Vagina (tissue), 2 donors: ENCODE results near the gene NETO2. TPM values are rescaled to one million over a fixed set of nuclear protein-coding genes. Genes with fewer than 3 reads are reported as not detected.
A peak's percentile ranks its signal among the peaks of the same experiment; 100 is the strongest.
"Not testable (repeated sequence)": the region's sequence is repeated elsewhere in the genome, so short reads cannot be mapped to it uniquely, and the experiment has no call there.

ENCODE experiments used
- DNase-seq, 2 donors: peaks; one replicate each; pipeline ENCODE4 v3.0.0-alpha.2; 2017; ENCODE audit errors: extremely low spot score in 2 of 2
- H3K27ac ChIP-seq: fragments of 200-600 bp; sonication (generic); one replicate; pipeline ENCODE4 v1.5.1; 2019
- H3K27me3 ChIP-seq: fragments of 200-600 bp; sonication (generic); one replicate; pipeline ENCODE4 v1.5.1; 2019
- H3K36me3 ChIP-seq, 2 donors: fragments of 200-600 bp; sonication (generic); one replicate each; pipeline ENCODE4 v1.5.1; 2017 to 2019
- H3K4me1 ChIP-seq: fragments of 200-600 bp; sonication (generic); one replicate; pipeline ENCODE4 v1.5.1; 2019
- H3K4me3 ChIP-seq, 2 donors: fragments of 200-600 bp; sonication (generic); 1 replicate in 1 of 2; 2 replicates in 1 of 2; pipeline ENCODE4 v1.5.1; 2016 to 2019
- H3K9me3 ChIP-seq: fragments of 200-600 bp; sonication (generic); one replicate; pipeline ENCODE4 v1.5.1; 2019
- POLR2A ChIP-seq, 2 donors: fragments of 450-650 bp; IDR thresholded peaks; one replicate each; pipeline ENCODE4 v1.6.1; 2017; ENCODE audit warnings: antibody characterized with exemption in 2 of 2, mild to moderate bottlenecking in 2 of 2, moderate library complexity in 2 of 2
- POLR2AphosphoS5 ChIP-seq, 2 donors: sonication (generic); formaldehyde crosslinking; IDR thresholded peaks; one replicate each; pipeline ENCODE4 v1.9.0; 2017; ENCODE audit warnings: antibody characterized with exemption in 2 of 2, mild to moderate bottlenecking in 2 of 2, low read depth in 1 of 2; ENCODE audit not compliant: insufficient read depth in 1 of 2
- intact Hi-C: fragments of 100-400 bp; cut with DNase I; formaldehyde crosslinking; loops from one replicate; pipeline ENCODE4 v1.15.1; 2023
- total RNA-seq: library from RNA; depleted of rRNA; stranded (reverse); fragments of >200 nt; gene quantifications from one replicate; pipeline ENCODE4 v1.2.3, GENCODE V29; 2016
- TF ChIP-seq, protein P1 (sequence below), 3 experiments: fragments of 450-650 bp in 2 of 3; fragments of 200-600 bp in 1 of 3; sonication (generic) in 1 of 3; IDR thresholded peaks; one replicate each; pipeline ENCODE4 v1.5.1; 2017 to 2019; ENCODE audit warnings: antibody characterized with exemption in 3 of 3, mild to moderate bottlenecking in 2 of 3, moderate library complexity in 2 of 3

Gene NETO2, protein sequence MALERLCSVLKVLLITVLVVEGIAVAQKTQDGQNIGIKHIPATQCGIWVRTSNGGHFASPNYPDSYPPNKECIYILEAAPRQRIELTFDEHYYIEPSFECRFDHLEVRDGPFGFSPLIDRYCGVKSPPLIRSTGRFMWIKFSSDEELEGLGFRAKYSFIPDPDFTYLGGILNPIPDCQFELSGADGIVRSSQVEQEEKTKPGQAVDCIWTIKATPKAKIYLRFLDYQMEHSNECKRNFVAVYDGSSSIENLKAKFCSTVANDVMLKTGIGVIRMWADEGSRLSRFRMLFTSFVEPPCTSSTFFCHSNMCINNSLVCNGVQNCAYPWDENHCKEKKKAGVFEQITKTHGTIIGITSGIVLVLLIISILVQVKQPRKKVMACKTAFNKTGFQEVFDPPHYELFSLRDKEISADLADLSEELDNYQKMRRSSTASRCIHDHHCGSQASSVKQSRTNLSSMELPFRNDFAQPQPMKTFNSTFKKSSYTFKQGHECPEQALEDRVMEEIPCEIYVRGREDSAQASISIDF
- total RNA-seq = 2.7 TPM

DNA sequence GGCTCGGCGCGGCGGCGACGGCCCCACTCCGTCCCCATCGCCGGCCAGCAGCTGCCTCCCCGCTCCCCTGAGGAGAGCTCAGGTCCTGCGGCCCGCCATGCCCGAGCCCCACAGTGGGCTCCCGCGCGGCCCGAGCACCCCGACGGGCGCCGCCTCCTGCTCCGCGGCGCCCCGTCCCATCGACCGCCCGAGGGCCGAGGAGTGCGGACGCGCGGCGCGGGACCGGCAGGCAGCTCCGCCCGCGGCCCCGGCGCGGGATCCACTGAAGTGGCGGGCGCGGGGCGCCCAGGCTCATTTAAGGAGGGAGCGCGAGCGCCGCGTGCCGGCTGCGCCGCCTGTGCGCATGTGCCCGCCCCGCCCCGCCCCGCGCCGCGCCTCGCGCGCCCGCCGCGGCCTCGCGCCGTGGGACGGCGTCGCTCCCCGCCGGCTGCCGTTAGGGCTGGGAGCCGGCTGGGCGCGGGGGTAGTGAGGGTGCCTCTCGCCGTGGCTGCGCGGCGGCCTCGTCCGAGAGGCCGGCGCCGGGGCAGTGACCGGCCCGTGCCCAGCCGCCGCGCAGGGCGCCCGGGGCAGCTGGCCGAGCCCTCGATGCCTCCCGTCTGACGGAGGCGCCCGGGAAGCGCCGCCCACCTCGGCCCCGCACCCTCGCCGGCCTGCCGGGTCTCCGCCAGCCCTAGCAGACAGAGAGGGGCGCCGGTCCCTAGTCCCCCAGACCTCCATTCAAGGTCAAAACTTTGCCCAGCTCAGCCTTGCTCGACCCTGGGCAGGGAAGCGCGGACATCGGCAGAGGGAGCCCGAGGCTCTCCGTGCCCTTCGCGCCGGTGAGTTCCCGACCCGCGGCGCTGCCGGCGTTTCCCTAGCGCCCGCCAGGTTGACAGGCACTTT, at the start of gene NETO2:
Gene NETO2 (minus strand): TSS at position 269 of the 882 bp plus-strand sequence. CDS start 333 bp downstream, outside the sequence.
- Histone ChIP-seq H3K4me3 (peak within 1 kb of the TSS; percentile 49 to 52), H3K27ac (peak within 1 kb of the TSS; percentile 48), H3K9me3 (no peaks in the 10 kb centered on the region), H3K27me3 (no peaks in the 10 kb centered on the region), H3K4me1 (peaks cover 14% of the 10 kb centered on the region), H3K36me3 (no peaks in the 10 kb centered on the region)
- intact Hi-C loops = loop anchor here (5.0 kb wide), 1 partner anchor 1013 kb away; the partner anchor contains the start of gene ABCC12
- TF ChIP-seq, protein P1, sequence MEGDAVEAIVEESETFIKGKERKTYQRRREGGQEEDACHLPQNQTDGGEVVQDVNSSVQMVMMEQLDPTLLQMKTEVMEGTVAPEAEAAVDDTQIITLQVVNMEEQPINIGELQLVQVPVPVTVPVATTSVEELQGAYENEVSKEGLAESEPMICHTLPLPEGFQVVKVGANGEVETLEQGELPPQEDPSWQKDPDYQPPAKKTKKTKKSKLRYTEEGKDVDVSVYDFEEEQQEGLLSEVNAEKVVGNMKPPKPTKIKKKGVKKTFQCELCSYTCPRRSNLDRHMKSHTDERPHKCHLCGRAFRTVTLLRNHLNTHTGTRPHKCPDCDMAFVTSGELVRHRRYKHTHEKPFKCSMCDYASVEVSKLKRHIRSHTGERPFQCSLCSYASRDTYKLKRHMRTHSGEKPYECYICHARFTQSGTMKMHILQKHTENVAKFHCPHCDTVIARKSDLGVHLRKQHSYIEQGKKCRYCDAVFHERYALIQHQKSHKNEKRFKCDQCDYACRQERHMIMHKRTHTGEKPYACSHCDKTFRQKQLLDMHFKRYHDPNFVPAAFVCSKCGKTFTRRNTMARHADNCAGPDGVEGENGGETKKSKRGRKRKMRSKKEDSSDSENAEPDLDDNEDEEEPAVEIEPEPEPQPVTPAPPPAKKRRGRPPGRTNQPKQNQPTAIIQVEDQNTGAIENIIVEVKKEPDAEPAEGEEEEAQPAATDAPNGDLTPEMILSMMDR (IDR thresholded peaks at IDR 0.05) = no peak
- TF ChIP-seq POLR2AphosphoS5 (IDR thresholded peaks at IDR 0.05; ENCODE audit: insufficient read depth in 1 of 2, low read depth in 1 of 2) (no peak), POLR2A (IDR thresholded peaks at IDR 0.05) (no peak)
- no peak for DNase-seq

DNA sequence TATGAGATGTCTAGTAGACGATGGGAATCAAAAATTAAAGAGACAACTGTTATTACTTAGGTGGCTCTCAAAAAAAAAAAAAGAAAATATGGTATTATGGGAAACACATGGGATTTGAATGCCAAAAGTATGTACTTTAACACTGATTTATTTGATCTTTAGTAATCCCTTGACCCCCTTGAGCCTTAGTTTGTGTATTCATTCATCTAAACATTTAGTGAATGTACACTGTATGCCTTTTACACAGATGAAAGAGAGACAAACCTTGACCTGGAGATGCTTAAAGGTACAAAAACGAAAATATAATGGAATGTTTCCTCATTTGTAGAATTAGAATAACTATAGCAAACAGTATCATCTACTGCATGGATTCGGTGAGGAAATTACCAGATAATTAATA, 38.6 kb upstream of the NETO2 start:
- DNase-seq = no peak
- Histone ChIP-seq H3K27ac (no peak overlapping the region), H3K36me3 (no peaks in the 10 kb centered on the region), H3K9me3 (no peaks in the 10 kb centered on the region), H3K27me3 (no peaks in the 10 kb centered on the region), H3K4me3 (no peak overlapping the region), H3K4me1 (no peaks in the 10 kb centered on the region)
- intact Hi-C loops = no loop called here
- TF ChIP-seq, protein P1 (IDR thresholded peaks at IDR 0.05) = no peak
- TF ChIP-seq POLR2A (IDR thresholded peaks at IDR 0.05) (no peak), POLR2AphosphoS5 (IDR thresholded peaks at IDR 0.05; ENCODE audit: insufficient read depth in 1 of 2, low read depth in 1 of 2) (no peak)

DNA sequence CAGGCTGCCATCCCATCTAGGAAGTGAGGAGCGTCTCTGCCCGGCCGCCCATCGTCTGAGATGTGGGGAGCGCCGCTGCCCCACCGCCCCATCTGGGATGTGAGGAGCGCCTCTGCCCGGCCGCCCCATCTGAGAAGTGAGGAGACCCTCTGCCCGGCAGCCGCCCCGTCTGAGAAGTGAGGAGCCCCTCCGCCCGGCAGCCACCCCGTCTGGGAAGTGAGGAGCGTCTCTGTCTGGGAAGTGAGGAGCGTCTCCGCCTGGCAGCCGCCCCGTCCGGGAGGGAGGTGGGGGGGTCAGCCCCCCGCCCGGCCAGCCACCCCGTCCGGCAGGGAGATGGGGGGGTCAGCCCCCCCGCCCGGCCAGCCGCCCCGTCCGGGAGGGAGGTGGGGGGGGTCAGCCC, 37.3 kb upstream of the NETO2 start:
- H3K36me3 ChIP-seq, H3K27me3 ChIP-seq, H3K27ac ChIP-seq, H3K4me1 ChIP-seq, H3K9me3 ChIP-seq, intact Hi-C loops, H3K4me3 ChIP-seq, DNase-seq: not testable (repeated sequence)

DNA sequence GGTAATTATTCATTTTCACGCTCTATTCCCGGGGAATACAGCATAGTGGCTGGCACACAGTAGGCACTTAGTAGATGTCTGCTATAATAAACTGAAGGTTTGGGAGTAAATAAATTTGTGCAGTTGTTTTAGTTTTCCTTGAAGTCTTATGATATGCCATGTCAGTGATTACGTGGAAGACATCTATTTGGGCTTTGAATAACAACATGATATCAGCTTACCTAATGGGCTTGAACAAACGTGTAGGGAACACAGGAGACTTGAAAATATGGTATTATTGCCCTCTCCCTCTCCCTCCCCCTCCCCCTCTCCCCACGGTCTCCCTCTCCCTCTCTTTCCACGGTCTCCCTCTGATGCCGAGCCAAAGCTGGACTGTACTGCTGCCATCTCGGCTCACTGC, 36.3 kb upstream of the NETO2 start:
- Histone ChIP-seq H3K27ac (no peak overlapping the region), H3K36me3 (no peaks in the 10 kb centered on the region), H3K9me3 (no peaks in the 10 kb centered on the region), H3K4me1 (no peaks in the 10 kb centered on the region), H3K4me3 (no peak overlapping the region), H3K27me3 (no peaks in the 10 kb centered on the region)
- TF ChIP-seq POLR2A (IDR thresholded peaks at IDR 0.05) = no peak
- TF ChIP-seq POLR2AphosphoS5 (IDR thresholded peaks at IDR 0.05; ENCODE audit: insufficient read depth in 1 of 2, low read depth in 1 of 2) = no peak
- TF ChIP-seq, protein P1 (IDR thresholded peaks at IDR 0.05) = no peak
- intact Hi-C loops = no loop called here
- no peak for DNase-seq

DNA sequence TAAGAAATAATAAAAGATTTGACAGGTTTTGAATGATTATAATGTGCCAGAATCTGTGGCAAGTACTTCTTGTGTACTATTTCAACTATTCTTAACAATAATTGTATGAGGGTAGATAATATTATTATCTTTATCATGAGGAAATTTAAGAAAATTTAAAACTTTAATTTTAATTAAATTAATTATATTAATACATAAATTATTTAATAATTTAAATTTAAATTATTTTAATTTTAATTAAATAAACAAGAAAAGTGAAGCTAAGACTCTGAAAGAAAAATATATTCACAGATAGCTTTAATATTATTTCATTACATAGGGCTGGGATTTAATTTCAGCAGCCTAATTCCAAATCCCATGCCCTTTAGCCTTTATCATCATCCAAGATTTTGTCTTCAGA, 31.4 kb upstream of the NETO2 start:
- Histone ChIP-seq H3K4me3 (no peak overlapping the region), H3K27me3 (no peaks in the 10 kb centered on the region), H3K4me1 (no peaks in the 10 kb centered on the region), H3K9me3 (no peaks in the 10 kb centered on the region), H3K27ac (no peak overlapping the region), H3K36me3 (no peaks in the 10 kb centered on the region)
- TF ChIP-seq POLR2AphosphoS5 (IDR thresholded peaks at IDR 0.05; ENCODE audit: insufficient read depth in 1 of 2, low read depth in 1 of 2) (no peak), POLR2A (IDR thresholded peaks at IDR 0.05) (no peak)
- TF ChIP-seq, protein P1 (IDR thresholded peaks at IDR 0.05) = no peak
- no peak for DNase-seq
- intact Hi-C loops = no loop called here
